Osteoblast (primary cell): ENCODE results near the gene AP1G2. TPM values are rescaled to one million over a fixed set of nuclear protein-coding genes. Genes with fewer than 3 reads are reported as not detected.

Experiments used
- DNase-seq: peaks from one replicate; pipeline ENCODE4 v3.0.0; 2011; ENCODE audit warnings: low spot score, mixed read lengths; ENCODE audit not compliant: insufficient read length; ENCODE audit errors: missing footprints
- H2AFZ ChIP-seq: 2 replicates; pipeline ENCODE4 v1.6.0; 2011; ENCODE audit warnings: mild to moderate bottlenecking, low read length
- H3K27ac ChIP-seq: 2 replicates; pipeline ENCODE4 v1.5.1; 2011; ENCODE audit warnings: mild to moderate bottlenecking, low read depth, low read length, moderate library complexity
- H3K27me3 ChIP-seq: 2 replicates; pipeline ENCODE4 v1.6.0; 2012; ENCODE audit warnings: mild to moderate bottlenecking, control low read depth, inconsistent platforms, low read length, moderate library complexity; ENCODE audit not compliant: insufficient read depth
- H3K36me3 ChIP-seq: 2 replicates; pipeline ENCODE4 v1.5.1; 2011; ENCODE audit warnings: mild to moderate bottlenecking, low read length, control low read depth, moderate library complexity; ENCODE audit not compliant: insufficient read depth
- H3K4me1 ChIP-seq: 2 replicates; pipeline ENCODE4 v1.5.1; 2011; ENCODE audit warnings: mild to moderate bottlenecking, low read length, control low read depth, moderate library complexity; ENCODE audit not compliant: insufficient read depth
- H3K4me2 ChIP-seq: 2 replicates; pipeline ENCODE4 v1.6.0; 2011; ENCODE audit warnings: mild to moderate bottlenecking, low read length; ENCODE audit not compliant: insufficient read depth
- H3K4me3 ChIP-seq: fragments of 200-600 bp; sonication (generic); 3 replicates; pipeline ENCODE4 v1.5.1; 2012; ENCODE audit warnings: mild to moderate bottlenecking, low read length, inconsistent platforms; ENCODE audit not compliant: insufficient read depth
- H3K79me2 ChIP-seq: 2 replicates; pipeline ENCODE4 v1.6.0; 2012; ENCODE audit warnings: mild to moderate bottlenecking, low read length, control low read depth, inconsistent platforms; ENCODE audit not compliant: insufficient read depth
- H3K9me3 ChIP-seq: 2 replicates; pipeline ENCODE4 v1.5.1; 2011; ENCODE audit warnings: low read depth, low read length, control low read depth
- H4K20me1 ChIP-seq: 2 replicates; pipeline ENCODE4 v1.6.0; 2012; ENCODE audit warnings: mild to moderate bottlenecking, low read length, control low read depth; ENCODE audit not compliant: insufficient read depth
- CTCF ChIP-seq: IDR thresholded peaks from 2 replicates; pipeline ENCODE4 v1.5.1; 2011; ENCODE audit warnings: mild to moderate bottlenecking, low read depth, low read length, moderate library complexity; ENCODE audit errors: extremely low read depth
- total RNA-seq: library from RNA; depleted of rRNA; stranded (reverse); fragments of >200 nt; gene quantifications from 2 replicates; pipeline ENCODE4 v1.2.3, GENCODE V29; 2012

AP1G2 gene
- total RNA-seq, 1 donor: 10.9 TPM

GRCh38 chr14:23557946-23558345 is 9.6 kb downstream of the AP1G2 start:
- Histone ChIP-seq H3K27ac (no peak overlapping the region), H3K4me3 (no peak overlapping the region), H2AFZ (no peak overlapping the region), H3K4me1 (peaks cover 17% of the 10 kb centered on the region), H3K4me2 (no peak overlapping the region), H3K27me3 (no peaks in the 10 kb centered on the region), H4K20me1 (peaks cover 23% of the 10 kb centered on the region), H3K79me2 (peaks cover 24% of the 10 kb centered on the region), H3K36me3 (peaks cover 20% of the 10 kb centered on the region), H3K9me3 (no peaks in the 10 kb centered on the region)
- no peak for DNase-seq
- TF ChIP-seq CTCF: no peak

GRCh38 chr14:23557521-23557920 is 10.1 kb downstream of the AP1G2 start:
- TF ChIP-seq CTCF: no peak
- no peaks in the 10 kb centered on the region for H3K27me3 ChIP-seq
- no peak overlapping the region for H3K27ac ChIP-seq
- peaks cover 24% of the 10 kb centered on the region for H3K79me2 ChIP-seq
- no peaks in the 10 kb centered on the region for H3K9me3 ChIP-seq
- peaks cover 20% of the 10 kb centered on the region for H4K20me1 ChIP-seq
- peak; percentile 22 for DNase-seq
- peak overlapping the region; percentile 91 for H3K4me2 ChIP-seq
- H3K4me1 ChIP-seq: peaks cover 17% of the 10 kb centered on the region
- H3K4me3 ChIP-seq: no peak overlapping the region
- no peak overlapping the region for H2AFZ ChIP-seq
- peaks cover 20% of the 10 kb centered on the region for H3K36me3 ChIP-seq

DNA sequence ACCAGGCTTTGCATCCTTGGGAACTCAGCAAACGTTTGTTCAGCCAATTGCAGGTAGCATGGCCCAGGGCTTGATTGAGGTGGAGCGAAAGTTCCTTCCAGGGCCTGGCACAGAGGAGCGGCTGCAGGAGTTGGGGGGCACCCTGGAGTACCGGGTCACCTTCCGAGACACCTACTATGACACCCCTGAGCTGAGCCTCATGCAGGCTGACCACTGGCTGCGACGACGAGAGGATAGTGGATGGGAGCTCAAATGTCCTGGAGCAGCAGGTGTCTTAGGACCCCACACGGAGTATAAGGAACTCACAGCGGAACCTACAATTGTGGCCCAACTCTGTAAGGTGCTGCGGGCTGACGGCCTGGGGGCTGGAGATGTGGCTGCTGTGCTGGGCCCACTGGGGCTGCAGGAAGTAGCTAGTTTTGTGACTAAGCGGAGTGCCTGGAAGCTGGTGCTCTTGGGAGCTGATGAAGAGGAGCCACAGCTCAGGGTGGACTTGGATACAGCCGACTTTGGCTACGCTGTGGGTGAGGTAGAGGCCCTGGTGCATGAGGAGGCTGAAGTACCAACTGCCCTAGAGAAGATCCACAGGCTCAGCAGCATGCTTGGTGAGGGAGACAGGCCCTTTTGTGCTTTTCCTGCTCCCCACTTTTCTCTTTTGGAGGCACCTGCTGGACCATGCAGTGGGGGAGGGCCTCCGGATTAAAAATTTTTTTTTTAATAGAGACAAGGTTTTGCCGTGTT is 10.7 kb downstream of the AP1G2 start:
- Histone ChIP-seq H3K4me1 (peaks cover 19% of the 10 kb centered on the region), H3K79me2 (peaks cover 24% of the 10 kb centered on the region), H3K4me2 (peak overlapping the region; percentile 91), H2AFZ (peak overlapping the region; percentile 89), H3K36me3 (peaks cover 20% of the 10 kb centered on the region), H3K9me3 (no peaks in the 10 kb centered on the region), H3K27me3 (no peaks in the 10 kb centered on the region), H3K4me3 (peak overlapping the region; percentile 87), H4K20me1 (peaks cover 15% of the 10 kb centered on the region), H3K27ac (peak overlapping the region; percentile 84)
- DNase-seq: peak; percentile 50
- no peak for TF ChIP-seq CTCF

- TF ChIP-seq CTCF: no peak
- peak; percentile 99 for DNase-seq
- no peaks in the 10 kb centered on the region for H3K27me3 ChIP-seq
Measured at GRCh38 chr14:23555882-23556699, 11.5 kb downstream of the AP1G2 start, which contains the start of gene THTPA. THTPA (plus strand) TSS chr14:23556271; CDS start chr14:23556758, 487 bp downstream.

More at GRCh38 chr14:23555882-23556699, 11.5 kb downstream of the AP1G2 start, which contains the start of gene THTPA:
- Histone ChIP-seq H3K4me3 (peak within 1 kb of the TSS; percentile 87), H3K79me2 (peaks cover 24% of the 10 kb centered on the region), H3K36me3 (peaks cover 20% of the 10 kb centered on the region), H4K20me1 (peaks cover 15% of the 10 kb centered on the region), H2AFZ (peak within 1 kb of the TSS; percentile 89), H3K9me3 (no peaks in the 10 kb centered on the region), H3K4me2 (peak within 1 kb of the TSS; percentile 91), H3K27ac (peak within 1 kb of the TSS; percentile 84), H3K4me1 (peaks cover 25% of the 10 kb centered on the region)
